Cortex of kidney (tissue), 1 donor: Measurements from ENCODE around the gene RNFT1.
"Not testable (repeated sequence)": the region's sequence is repeated elsewhere in the genome, so short reads cannot be mapped to it uniquely, and the experiment has no call there.

Experiments
- DNase-seq: peaks from one replicate; lab custom pipeline; 2025; lab: John Stamatoyannopoulos, UW

The RNFT1 gene

GRCh38 chr17:59964482-59965328 lies at the start of gene RNFT1:
TSS of gene RNFT1 (minus strand) at chr17:59964740. CDS start at chr17:59964663, 77 bp downstream.
- peak; percentile 56 for DNase-seq

GRCh38 chr17:60009326-60009725 lies 44.8 kb upstream of the RNFT1 start:
- DNase-seq = not testable (repeated sequence)

GRCh38 chr17:60008377-60008776 lies 43.8 kb upstream of the RNFT1 start:
- not testable (repeated sequence) for DNase-seq

GRCh38 chr17:60006160-60006559 lies 41.6 kb upstream of the RNFT1 start:
- no peak for DNase-seq

- not testable (repeated sequence) for DNase-seq
Measured at GRCh38 chr17:60004561-60004960, 40.0 kb upstream of the RNFT1 start.

- DNase-seq = not testable (repeated sequence)
Measured at GRCh38 chr17:60002405-60002804, 37.9 kb upstream of the RNFT1 start.

GRCh38 chr17:59996608-59997007 lies 32.1 kb upstream of the RNFT1 start:
- not testable (repeated sequence) for DNase-seq

GRCh38 chr17:59975166-59975565 lies 10.6 kb upstream of the RNFT1 start:
- DNase-seq = not testable (repeated sequence)

GRCh38 chr17:59973483-59973882 lies 8.9 kb upstream of the RNFT1 start:
- DNase-seq = not testable (repeated sequence)

- no peak for DNase-seq
Measured at GRCh38 chr17:59972778-59973177, 8.2 kb upstream of the RNFT1 start.

GRCh38 chr17:59971771-59972170 lies 7.2 kb upstream of the RNFT1 start:
- not testable (repeated sequence) for DNase-seq

- DNase-seq = no peak
Measured at GRCh38 chr17:59963738-59964481, 630 bp downstream of the RNFT1 start.

GRCh38 chr17:59962739-59963318 lies 1.7 kb downstream of the RNFT1 start:
- DNase-seq = no peak

- DNase-seq = not testable (repeated sequence)
Measured at GRCh38 chr17:59959574-59959973, 5.0 kb downstream of the RNFT1 start.

GRCh38 chr17:59954856-59955255 lies 9.7 kb downstream of the RNFT1 start:
- no peak for DNase-seq

- DNase-seq = no peak
Measured at GRCh38 chr17:59950049-59950448, 14.5 kb downstream of the RNFT1 start.

GRCh38 chr17:59947310-59947709 lies 17.2 kb downstream of the RNFT1 start:
- DNase-seq = not testable (repeated sequence)

- not testable (repeated sequence) for DNase-seq
Measured at GRCh38 chr17:59946433-59946832, 18.1 kb downstream of the RNFT1 start.

GRCh38 chr17:59941131-59941530 lies 23.4 kb downstream of the RNFT1 start:
- DNase-seq = no peak

- not testable (repeated sequence) for DNase-seq
Measured at GRCh38 chr17:59940697-59941096, 23.8 kb downstream of the RNFT1 start.

GRCh38 chr17:59933317-59933716 lies 31.2 kb downstream of the RNFT1 start:
- not testable (repeated sequence) for DNase-seq

- not testable (repeated sequence) for DNase-seq
Measured at GRCh38 chr17:59930768-59931167, 33.8 kb downstream of the RNFT1 start.
